Mesendoderm (in vitro differentiated cells): ENCODE measurements around the gene HHIPL1.

ENCODE experiments used
- DNase-seq: peaks from one replicate; pipeline ENCODE4 v3.0.0; 2013
- H2AK5ac ChIP-seq: 2 replicates; pipeline ENCODE4 v1.6.1; 2013; ENCODE audit warnings: low read length, inconsistent platforms
- H2BK120ac ChIP-seq: 2 replicates; pipeline ENCODE4 v1.6.1; 2013; ENCODE audit warnings: low read depth, mild to moderate bottlenecking, low read length, moderate library complexity, mixed read lengths
- H2BK15ac ChIP-seq: replicated peaks from 2 replicates; pipeline ENCODE4 v1.6.1; 2013; ENCODE audit warnings: low read depth, mild to moderate bottlenecking, moderate library complexity
- H2BK5ac ChIP-seq: 2 replicates; pipeline ENCODE4 v1.6.1; 2013; ENCODE audit warnings: low read length, inconsistent platforms
- H3K18ac ChIP-seq: 2 replicates; pipeline ENCODE4 v1.6.1; 2013; ENCODE audit warnings: mild to moderate bottlenecking, low read length, mixed read lengths
- H3K23ac ChIP-seq: one replicate; pipeline ENCODE4 v1.6.1; 2013; ENCODE audit warnings: low read length
- H3K27ac ChIP-seq: 2 replicates; pipeline ENCODE4 v1.5.1; 2013; ENCODE audit warnings: low read depth, mild to moderate bottlenecking, inconsistent platforms, low read length, moderate library complexity
- H3K27me3 ChIP-seq: 2 replicates; pipeline ENCODE4 v1.6.1; 2013; ENCODE audit warnings: low read length, control low read depth, mild to moderate bottlenecking, inconsistent platforms; ENCODE audit not compliant: insufficient read depth, poor library complexity
- H3K36me3 ChIP-seq: 2 replicates; pipeline ENCODE4 v1.6.1; 2013; ENCODE audit warnings: low read length, inconsistent platforms; ENCODE audit not compliant: control insufficient read depth, insufficient read depth
- H3K4ac ChIP-seq: one replicate; pipeline ENCODE4 v1.6.1; 2013; ENCODE audit warnings: low read depth, mild to moderate bottlenecking, low read length, moderate library complexity
- H3K4me1 ChIP-seq: 2 replicates; pipeline ENCODE4 v1.6.1; 2013; ENCODE audit warnings: low read depth, low read length, inconsistent platforms; ENCODE audit not compliant: control insufficient read depth
- H3K4me2 ChIP-seq: 2 replicates; pipeline ENCODE4 v1.6.1; 2013; ENCODE audit warnings: low read length
- H3K4me3 ChIP-seq: 2 replicates; pipeline ENCODE4 v1.5.1; 2013; ENCODE audit warnings: mild to moderate bottlenecking, low read length
- H3K56ac ChIP-seq: one replicate; pipeline ENCODE4 v1.6.1; 2013; ENCODE audit warnings: low read length
- H3K79me1 ChIP-seq: 2 replicates; pipeline ENCODE4 v1.6.1; 2013; ENCODE audit warnings: low read length, inconsistent platforms
- H3K79me2 ChIP-seq: 2 replicates; pipeline ENCODE4 v1.6.1; 2013; ENCODE audit warnings: mild to moderate bottlenecking, low read length; ENCODE audit not compliant: control insufficient read depth, insufficient read depth
- H3K9ac ChIP-seq: 2 replicates; pipeline ENCODE4 v1.6.1; 2013; ENCODE audit warnings: low read length, inconsistent platforms
- H4K5ac ChIP-seq: one replicate; pipeline ENCODE4 v1.6.1; 2013; ENCODE audit warnings: low read length
- H4K8ac ChIP-seq: one replicate; pipeline ENCODE4 v1.6.1; 2013; ENCODE audit warnings: low read depth, mild to moderate bottlenecking, control low read depth, low read length, moderate library complexity
- WGBS: extraction: QIAGEN DNeasy Blood & Tissue Kit; methylation state at CpG from one replicate; pipeline ENCODE4 v1.1.7; 2013; ENCODE audit warnings: low lambda C conversion rate, missing lambda C conversion rate; ENCODE audit not compliant: insufficient coverage; ENCODE audit errors: extremely low coverage; 5-methylcytosine and 5-hydroxymethylcytosine counted together

HHIPL1 gene

GRCh38 chr14:99612738-99613330 lies 32.1 kb upstream of the HHIPL1 start:
- Histone ChIP-seq H4K5ac (no peak overlapping the region), H3K4ac (no peak overlapping the region), H3K79me2 (no peaks in the 10 kb centered on the region), H3K27ac (no peak overlapping the region), H4K8ac (no peak overlapping the region), H3K27me3 (no peaks in the 10 kb centered on the region), H3K4me2 (no peak overlapping the region), H3K36me3 (no peaks in the 10 kb centered on the region), H2AK5ac (no peak overlapping the region), H2BK5ac (no peak overlapping the region), H3K9ac (no peak overlapping the region), H2BK15ac (no peak overlapping the region), H3K4me3 (no peak overlapping the region), H3K18ac (no peak overlapping the region), H3K56ac (no peak overlapping the region), H3K23ac (no peak overlapping the region), H3K79me1 (no peaks in the 10 kb centered on the region), H2BK120ac (no peak overlapping the region), H3K4me1 (no peaks in the 10 kb centered on the region)
- no peak for DNase-seq
- no CpG with 5 or more reads among the region's 8 CpGs for WGBS

GRCh38 chr14:99615497-99616157 lies 29.3 kb upstream of the HHIPL1 start:
- no CpG with 5 or more reads among the region's 7 CpGs for WGBS

GRCh38 chr14:99616832-99617800 lies 27.8 kb upstream of the HHIPL1 start:
- H3K79me2 ChIP-seq = no peaks in the 10 kb centered on the region
- no peaks in the 10 kb centered on the region for H3K79me1 ChIP-seq
- no peak for DNase-seq
- H4K5ac ChIP-seq = no peak overlapping the region
- H3K27me3 ChIP-seq = no peaks in the 10 kb centered on the region
- H2BK15ac ChIP-seq = no peak overlapping the region
- H3K56ac ChIP-seq = no peak overlapping the region
- no peak overlapping the region for H3K4me2 ChIP-seq
- no peak overlapping the region for H3K9ac ChIP-seq
- no peaks in the 10 kb centered on the region for H3K4me1 ChIP-seq
- no peaks in the 10 kb centered on the region for H3K36me3 ChIP-seq
- no peak overlapping the region for H2AK5ac ChIP-seq
- no peak overlapping the region for H2BK5ac ChIP-seq
- H3K27ac ChIP-seq = no peak overlapping the region
- no CpG with 5 or more reads among the region's 16 CpGs for WGBS
- H3K4ac ChIP-seq = no peak overlapping the region
- H4K8ac ChIP-seq = no peak overlapping the region
- no peak overlapping the region for H3K23ac ChIP-seq
- no peak overlapping the region for H2BK120ac ChIP-seq
- no peak overlapping the region for H3K18ac ChIP-seq
- no peak overlapping the region for H3K4me3 ChIP-seq

More at GRCh38 chr14:99615497-99616157, 29.3 kb upstream of the HHIPL1 start:
- H3K27ac ChIP-seq = no peak overlapping the region
- H2BK5ac ChIP-seq = no peak overlapping the region
- H3K9ac ChIP-seq = no peak overlapping the region
- H2BK120ac ChIP-seq = no peak overlapping the region
- no peaks in the 10 kb centered on the region for H3K36me3 ChIP-seq
- no peaks in the 10 kb centered on the region for H3K79me1 ChIP-seq
- H3K23ac ChIP-seq = no peak overlapping the region
- no peak overlapping the region for H3K56ac ChIP-seq
- H4K8ac ChIP-seq = no peak overlapping the region
- H3K4me3 ChIP-seq = no peak overlapping the region
- H2AK5ac ChIP-seq = no peak overlapping the region
- DNase-seq = no peak
- H3K4me1 ChIP-seq = no peaks in the 10 kb centered on the region
- H3K4ac ChIP-seq = no peak overlapping the region
- H4K5ac ChIP-seq = no peak overlapping the region
- no peak overlapping the region for H3K4me2 ChIP-seq
- H2BK15ac ChIP-seq = no peak overlapping the region
- no peak overlapping the region for H3K18ac ChIP-seq
- H3K27me3 ChIP-seq = no peaks in the 10 kb centered on the region
- no peaks in the 10 kb centered on the region for H3K79me2 ChIP-seq

- Histone ChIP-seq H3K79me2 (no peaks in the 10 kb centered on the region), H3K56ac (no peak overlapping the region), H3K4ac (no peak overlapping the region), H3K4me2 (no peak overlapping the region), H3K36me3 (no peaks in the 10 kb centered on the region), H2BK15ac (no peak overlapping the region), H3K27ac (no peak overlapping the region), H3K79me1 (no peaks in the 10 kb centered on the region), H2BK120ac (no peak overlapping the region), H3K27me3 (no peaks in the 10 kb centered on the region), H3K9ac (no peak overlapping the region), H4K8ac (no peak overlapping the region), H2AK5ac (no peak overlapping the region), H2BK5ac (no peak overlapping the region), H3K4me1 (no peaks in the 10 kb centered on the region), H3K23ac (no peak overlapping the region), H4K5ac (no peak overlapping the region), H3K18ac (no peak overlapping the region), H3K4me3 (no peak overlapping the region)
- DNase-seq = peak; percentile 45
- no CpG with 5 or more reads among the region's 13 CpGs for WGBS
Measured at GRCh38 chr14:99619835-99620834, 24.8 kb upstream of the HHIPL1 start.

- no peak overlapping the region for H3K4me3 ChIP-seq
- no peaks in the 10 kb centered on the region for H3K27me3 ChIP-seq
- no peak overlapping the region for H2BK15ac ChIP-seq
- H3K27ac ChIP-seq = no peak overlapping the region
- no peak overlapping the region for H3K56ac ChIP-seq
- no peaks in the 10 kb centered on the region for H3K79me2 ChIP-seq
- H3K36me3 ChIP-seq = no peaks in the 10 kb centered on the region
- no peak overlapping the region for H2BK5ac ChIP-seq
- no peak overlapping the region for H4K5ac ChIP-seq
- H2BK120ac ChIP-seq = no peak overlapping the region
- H3K4me1 ChIP-seq = no peaks in the 10 kb centered on the region
- no peak overlapping the region for H3K4me2 ChIP-seq
- no peak overlapping the region for H2AK5ac ChIP-seq
- no CpG with 5 or more reads among the region's 6 CpGs for WGBS
- H3K4ac ChIP-seq = no peak overlapping the region
- no peak overlapping the region for H4K8ac ChIP-seq
- no peak overlapping the region for H3K23ac ChIP-seq
- no peak overlapping the region for H3K18ac ChIP-seq
- DNase-seq = no peak
- H3K79me1 ChIP-seq = no peaks in the 10 kb centered on the region
- H3K9ac ChIP-seq = no peak overlapping the region
Measured at GRCh38 chr14:99621948-99622347, 23.0 kb upstream of the HHIPL1 start.
